A549 treated with Hydrocortisone at 1 μM for 4 hours (cell line): ENCODE measurements around the gene CFB. TPM values are rescaled to one million over a fixed set of nuclear protein-coding genes. Genes with fewer than 3 reads are reported as not detected.

Experiments
- total RNA-seq: library from RNA; stranded (reverse); fragments of 200-300 nt; extraction: Qiagen RNA extraction; gene quantifications from 5 replicates; pipeline ENCODE4 v1.2.3, GENCODE V29; 2022

The CFB gene
- total RNA-seq: 1.7 to 2.3 TPM (median 1.9 TPM) in 5 replicates

GRCh38 chr6:31945507-31946369 lies at the start of gene CFB:
TSS of gene CFB (plus strand) at chr6:31946095. CDS start at chr6:31946222, 127 bp downstream.

GRCh38 chr6:31897612-31898382 lies 48.1 kb upstream of the CFB start, which contains the start of gene EHMT2:
TSS of gene EHMT2 (minus strand) at chr6:31897698. CDS start at chr6:31897677, 21 bp downstream.

GRCh38 chr6:31901953-31902643 lies 43.8 kb upstream of the CFB start, which contains the start of gene ZBTB12:
TSS of gene ZBTB12 (minus strand) at chr6:31902086. CDS start at chr6:31901305, 781 bp downstream.

GRCh38 chr6:31927242-31927862 lies 18.5 kb upstream of the CFB start, which contains the start of gene C2:
TSS of gene C2 (plus strand) at chr6:31927717. CDS start at chr6:31927753, 36 bp downstream.

GRCh38 chr6:31958741-31959739 lies 13.1 kb downstream of the CFB start, which contains the start of the genes NELFE and SKIC2:
TSS of gene NELFE (minus strand) at chr6:31958971. CDS start at chr6:31958446, 525 bp downstream.
TSS of gene SKIC2 (plus strand) at chr6:31959175. CDS start at chr6:31959193, 18 bp downstream.

GRCh38 chr6:31971993-31972708 lies 26.3 kb downstream of the CFB start, which contains the start of gene DXO:
TSS of gene DXO (minus strand) at chr6:31972138. CDS start at chr6:31971675, 463 bp downstream.

GRCh38 chr6:31981744-31982143 lies 35.8 kb downstream of the CFB start, which contains the start of gene C4A:
TSS of gene C4A (plus strand) at chr6:31982057. CDS start at chr6:31982108, 51 bp downstream.

Other genes with a start within 250 kb of the CFB start
- gene ABHD16A, start 242.8 kb upstream of the CFB start, total RNA-seq: 15.0 to 19.1 TPM (median 17.0 TPM) in 5 replicates
- not detected in 5 replicates for gene LY6G6F, start 239.2 kb upstream of the CFB start, total RNA-seq
- not detected in 5 replicates for gene LY6G6D, start 230.7 kb upstream of the CFB start, total RNA-seq
- gene LY6G6C, start 224.3 kb upstream of the CFB start, total RNA-seq: 0.13 to 0.18 TPM in 2 of 5 replicates, not detected in the others
- not detected in 5 replicates for gene MPIG6B, start 222.7 kb upstream of the CFB start, total RNA-seq
- 25.9 to 32.1 TPM (median 29.2 TPM) in 5 replicates for gene DDAH2, start 216.8 kb upstream of the CFB start, total RNA-seq
- 475 to 491 TPM (median 481 TPM) in 5 replicates for gene CLIC1, start 209.6 kb upstream of the CFB start, total RNA-seq
- 10.7 to 15.7 TPM (median 13.4 TPM) in 5 replicates for gene MSH5, start 206.1 kb upstream of the CFB start, total RNA-seq
- gene SAPCD1, start 183.4 kb upstream of the CFB start, total RNA-seq: 2.6 to 4.9 TPM (median 3.2 TPM) in 5 replicates
- gene VWA7, start 168.8 kb upstream of the CFB start, total RNA-seq: 1.1 to 1.7 TPM (median 1.5 TPM) in 5 replicates
- 52.1 to 61.7 TPM (median 54.3 TPM) in 5 replicates for gene VARS1, start 150.3 kb upstream of the CFB start, total RNA-seq
- 42.7 to 66.2 TPM (median 59.0 TPM) in 5 replicates for gene LSM2, start 139.1 kb upstream of the CFB start, total RNA-seq
- 1.2 to 2.0 TPM (median 1.6 TPM) in 5 replicates for gene HSPA1L, start 130.8 kb upstream of the CFB start, total RNA-seq
- gene HSPA1A, start 130.6 kb upstream of the CFB start, total RNA-seq: 162 to 234 TPM (median 205 TPM) in 5 replicates
- gene HSPA1B, start 118.4 kb upstream of the CFB start, total RNA-seq: 110 to 176 TPM (median 161 TPM) in 5 replicates
- gene NEU1, start 83.3 kb upstream of the CFB start, total RNA-seq: 25.7 to 32.9 TPM (median 26.4 TPM) in 5 replicates
- gene SLC44A4, start 67.1 kb upstream of the CFB start, total RNA-seq: 0.03 to 0.14 TPM (median 0.06 TPM) in 4 of 5 replicates, not detected in the other
- 25.1 to 29.7 TPM (median 26.0 TPM) in 5 replicates for gene EHMT2, start 48.4 kb upstream of the CFB start, total RNA-seq
- 3.3 to 4.2 TPM (median 3.9 TPM) in 5 replicates for gene ZBTB12, start 44.0 kb upstream of the CFB start, total RNA-seq
- 0.17 to 0.46 TPM (median 0.38 TPM) in 5 replicates for gene C2, start 18.4 kb upstream of the CFB start, total RNA-seq
- 73.7 to 87.1 TPM (median 76.9 TPM) in 5 replicates for gene NELFE, start 12.9 kb downstream of the CFB start, total RNA-seq
- 21.3 to 24.7 TPM (median 23.3 TPM) in 5 replicates for gene SKIC2, start 13.1 kb downstream of the CFB start, total RNA-seq
- 10.4 to 12.4 TPM (median 11.6 TPM) in 5 replicates for gene DXO, start 26.0 kb downstream of the CFB start, total RNA-seq
- gene C4A, start 36.0 kb downstream of the CFB start, total RNA-seq: 0.79 to 1.5 TPM (median 0.85 TPM) in 5 replicates
- gene C4B, start 68.7 kb downstream of the CFB start, total RNA-seq: 0.35 to 0.93 TPM (median 0.67 TPM) in 5 replicates
- gene CYP21A2, start 92.3 kb downstream of the CFB start, total RNA-seq: not detected in 5 replicates
- 0.32 to 0.66 TPM (median 0.52 TPM) in 5 replicates for gene TNXB, start 163.2 kb downstream of the CFB start, total RNA-seq
- 31.1 to 34.2 TPM (median 32.9 TPM) in 5 replicates for gene ATF6B, start 182.2 kb downstream of the CFB start, total RNA-seq
- gene FKBPL, start 184.2 kb downstream of the CFB start, total RNA-seq: 6.2 to 7.1 TPM (median 6.7 TPM) in 5 replicates
- 0.56 to 1.0 TPM (median 0.63 TPM) in 5 replicates for gene PRRT1, start 205.8 kb downstream of the CFB start, total RNA-seq
- gene PPT2, start 208.0 kb downstream of the CFB start, total RNA-seq: 6.9 to 8.9 TPM (median 8.3 TPM) in 5 replicates
- 0.69 to 2.5 TPM (median 1.8 TPM) in 5 replicates for gene EGFL8, start 218.5 kb downstream of the CFB start, total RNA-seq
- 38.0 to 40.4 TPM (median 39.4 TPM) in 5 replicates for gene AGPAT1, start 230.0 kb downstream of the CFB start, total RNA-seq
- gene RNF5, start 232.3 kb downstream of the CFB start, total RNA-seq: 34.1 to 48.8 TPM (median 44.7 TPM) in 5 replicates
- gene AGER, start 238.2 kb downstream of the CFB start, total RNA-seq: 1.2 to 2.3 TPM (median 1.6 TPM) in 5 replicates
- gene PBX2, start 244.1 kb downstream of the CFB start, total RNA-seq: 13.5 to 17.2 TPM (median 15.7 TPM) in 5 replicates
- gene GPSM3, start 246.5 kb downstream of the CFB start, total RNA-seq: 0.23 to 0.47 TPM (median 0.45 TPM) in 5 replicates